AML-193 (cell line): ENCODE results near the gene RAD51B.

Experiments used
- DNase-seq, 2 experiments: peaks; one replicate each; lab custom pipeline; 2025; lab: John Stamatoyannopoulos, UW

RAD51B gene

DNA sequence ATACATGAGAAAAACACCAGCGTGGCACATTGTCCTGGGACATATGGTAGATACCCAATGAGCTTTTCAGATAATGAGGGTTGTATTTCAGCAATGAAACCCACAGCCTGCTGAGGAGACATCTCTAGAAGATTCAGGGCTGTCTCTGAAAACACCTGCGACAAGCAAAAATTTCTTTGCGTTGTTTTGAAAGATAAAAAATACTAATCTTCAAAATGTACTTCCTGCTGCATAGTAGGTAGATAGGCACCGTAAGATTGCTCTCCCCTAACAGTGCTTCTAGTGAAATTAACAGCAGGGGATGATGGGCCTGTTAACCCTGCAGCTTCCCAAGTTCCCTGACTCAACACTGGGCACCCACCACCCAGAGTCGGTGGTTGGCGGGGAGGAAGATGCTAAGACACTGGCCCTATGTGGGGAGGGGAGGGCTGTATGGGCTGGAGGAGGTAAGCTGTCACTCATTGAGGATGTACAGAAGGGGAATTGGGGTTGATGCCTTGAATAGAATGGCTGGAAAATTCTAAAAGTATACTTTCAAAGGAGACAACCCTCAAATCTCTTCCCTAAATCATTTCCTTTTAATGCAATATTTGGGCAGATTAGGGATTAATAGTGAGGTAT, 953.3 kb downstream of the RAD51B start:
- no peak for DNase-seq

DNA sequence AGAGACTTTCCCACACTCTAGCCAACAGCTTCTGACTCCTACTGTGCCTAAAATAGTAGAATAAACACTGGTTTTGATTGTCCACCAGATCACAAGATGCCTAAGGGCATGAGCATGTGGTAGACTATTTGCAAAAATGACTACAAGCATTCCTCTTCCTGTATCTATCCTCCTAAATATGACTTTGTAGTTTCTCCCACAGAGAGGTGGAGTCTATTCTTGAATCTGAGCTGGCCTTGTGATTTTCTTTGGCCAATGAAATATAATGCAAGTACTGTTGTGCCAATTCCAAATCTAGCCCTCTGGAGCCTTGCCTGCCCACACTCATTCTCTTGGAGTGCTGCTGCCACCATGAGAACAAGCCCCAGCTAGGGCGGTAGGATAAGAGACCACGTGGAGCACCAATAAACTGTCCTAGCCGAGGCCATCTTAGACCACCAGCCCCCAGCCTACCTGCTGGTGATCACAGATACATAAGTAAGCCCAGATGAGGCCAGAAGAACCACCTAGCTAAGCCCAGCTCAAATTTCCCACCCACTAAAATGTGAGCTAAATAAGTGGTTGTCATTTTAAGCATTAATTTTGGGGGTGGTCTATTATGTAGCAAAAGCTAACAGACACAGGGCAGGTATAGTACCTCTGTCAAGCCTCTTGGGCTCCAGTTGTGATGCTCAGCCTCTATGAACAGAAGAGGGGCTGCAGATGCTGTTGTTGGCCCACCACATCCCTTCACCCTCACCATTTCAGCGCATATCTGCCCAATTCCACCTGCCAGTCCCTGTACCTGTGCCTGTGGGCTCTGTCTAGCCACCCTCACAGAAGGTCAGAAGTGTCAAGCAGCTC, 955.4 kb downstream of the RAD51B start:
- no peak for DNase-seq

GRCh38 chr14:68775614-68776126, 956.1 kb downstream of the RAD51B start:
- no peak for DNase-seq

DNA sequence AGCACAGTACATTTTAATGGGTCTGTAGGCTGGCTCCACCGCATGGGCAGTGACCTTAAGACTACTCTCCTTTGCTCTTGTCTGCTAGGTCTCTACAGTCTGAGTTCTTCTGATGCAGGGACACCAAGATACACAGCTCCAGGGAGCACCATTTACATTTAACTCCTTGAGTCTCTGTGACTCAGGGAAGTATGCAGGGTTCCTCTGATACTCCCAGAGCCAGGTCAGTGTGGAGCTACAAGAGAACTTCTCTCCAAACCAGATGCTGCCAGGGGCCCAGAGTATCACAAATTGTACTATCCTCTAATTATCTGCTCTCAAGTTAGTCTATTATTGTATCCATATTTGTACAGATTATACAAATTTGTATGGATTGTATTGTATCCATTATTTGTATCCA, 958.1 kb downstream of the RAD51B start:
- DNase-seq: no peak
